Gastrocnemius medialis (tissue), 4 donors: Measurements from ENCODE around the gene E2F4. TPM values are rescaled to one million over a fixed set of nuclear protein-coding genes. Genes with fewer than 3 reads are reported as not detected.

ENCODE experiments used
- ATAC-seq, 2 donors: fragments of 150-250 bp; one replicate each; pipeline ENCODE4 v1.9.1; 2016
- DNase-seq, 2 donors: peaks; one replicate each; pipeline ENCODE4 v3.0.0-alpha.2; 2019
- H3K27ac ChIP-seq, 4 donors: fragments of 200-600 bp; sonication (generic); 1 replicate in 1 of 4; 2 replicates in 3 of 4; pipeline ENCODE4 v1.5.1; 2016 to 2018; ENCODE audit warnings: mild to moderate bottlenecking in 2 of 4, moderate library complexity in 1 of 4
- H3K27me3 ChIP-seq, 3 donors: fragments of 200-600 bp; sonication (generic) in 2 of 3; 1 replicate in 1 of 3; 2 replicates in 2 of 3; pipeline versions ENCODE4 v1.5.1 to v1.6.0; 2016 to 2019; ENCODE audit warnings: mild to moderate bottlenecking in 1 of 3, moderate library complexity in 1 of 3
- H3K36me3 ChIP-seq, 2 donors: fragments of 200-600 bp; sonication (generic) in 1 of 2; one replicate each; pipeline ENCODE4 v1.5.1; 2017 to 2018
- H3K4me1 ChIP-seq, 2 donors: fragments of 200-600 bp; sonication (generic) in 1 of 2; one replicate each; pipeline ENCODE4 v1.5.1; 2016 to 2017; ENCODE audit warnings: mild to moderate bottlenecking in 2 of 2
- H3K4me3 ChIP-seq, 4 donors: fragments of 200-600 bp; sonication (generic) in 3 of 4; 1 replicate in 1 of 4; 2 replicates in 3 of 4; pipeline ENCODE4 v1.5.1; 2016 to 2019; ENCODE audit warnings: mild to moderate bottlenecking in 2 of 4
- H3K9me3 ChIP-seq, 3 donors: fragments of 200-600 bp; sonication (generic) in 2 of 3; 1 replicate in 1 of 3; 2 replicates in 2 of 3; pipeline ENCODE4 v1.5.1; 2016 to 2019
- CTCF ChIP-seq, 5 experiments: fragments of 450-650 bp in 3 of 5; fragments of 200-600 bp in 2 of 5; sonication (generic) in 2 of 5; IDR thresholded peaks in 4 of 5; conservative IDR thresholded peaks in 1 of 5; 1 replicate in 4 of 5; 2 replicates in 1 of 5; pipeline ENCODE4 v1.5.1; 2016 to 2019; ENCODE audit warnings: antibody characterized with exemption in 5 of 5, mild to moderate bottlenecking in 3 of 5, moderate library complexity in 3 of 5
- POLR2A ChIP-seq, 2 donors: fragments of 450-650 bp; IDR thresholded peaks; one replicate each; pipeline ENCODE4 v1.6.1; 2017; ENCODE audit warnings: antibody characterized with exemption in 2 of 2, mild to moderate bottlenecking in 2 of 2, moderate library complexity in 2 of 2
- in situ Hi-C, 4 donors: fragments of 200-750 bp; cut with MboI; loops; one replicate each; pipeline versions ENCODE4 v1.15.0 to v1.8.0; 2017; ENCODE audit warnings: low sequenced_read_pairs in 4 of 4
- intact Hi-C: fragments of 100-400 bp; cut with DNase I; formaldehyde crosslinking; loops from one replicate; pipeline ENCODE4 v1.15.1; 2023; ENCODE audit warnings: low total_unique reads
- total RNA-seq, 4 donors: library from RNA; depleted of rRNA; stranded (reverse); fragments of >200 nt; gene quantifications; one replicate each; pipeline versions ENCODE4 v1.1.0 to v1.2.3, GENCODE V29; 2016

Gene E2F4
- total RNA-seq, 4 donors from 2014 or later = 67.8 to 114 (median 96.5) TPM

- ATAC-seq = peak; percentile 87 to 89
- intact Hi-C loops (no loop called here), in situ Hi-C loops (no loop called here)
- Histone ChIP-seq H3K27me3 (no peaks in the 10 kb centered on the region), H3K9me3 (no peaks in the 10 kb centered on the region), H3K27ac (peak overlapping the region; percentile 53 to 83 (median 70)), H3K36me3 (peaks cover 0 to 10% of the 10 kb centered on the region in 2 donors), H3K4me1 (peaks cover 23 to 24% of the 10 kb centered on the region in 2 donors), H3K4me3 (no peak overlapping the region)
- peak; percentile 74 to 89 for DNase-seq
- TF ChIP-seq POLR2A (IDR thresholded peaks at IDR 0.05) = no peak
- TF ChIP-seq CTCF (IDR thresholded peaks at IDR 0.05 in 4 of 5, conservative IDR thresholded peaks at IDR 0.05 in 1 of 5) = no peak
Measured at GRCh38 chr16:67207249-67208091, 15.5 kb downstream of the E2F4 start.

DNA sequence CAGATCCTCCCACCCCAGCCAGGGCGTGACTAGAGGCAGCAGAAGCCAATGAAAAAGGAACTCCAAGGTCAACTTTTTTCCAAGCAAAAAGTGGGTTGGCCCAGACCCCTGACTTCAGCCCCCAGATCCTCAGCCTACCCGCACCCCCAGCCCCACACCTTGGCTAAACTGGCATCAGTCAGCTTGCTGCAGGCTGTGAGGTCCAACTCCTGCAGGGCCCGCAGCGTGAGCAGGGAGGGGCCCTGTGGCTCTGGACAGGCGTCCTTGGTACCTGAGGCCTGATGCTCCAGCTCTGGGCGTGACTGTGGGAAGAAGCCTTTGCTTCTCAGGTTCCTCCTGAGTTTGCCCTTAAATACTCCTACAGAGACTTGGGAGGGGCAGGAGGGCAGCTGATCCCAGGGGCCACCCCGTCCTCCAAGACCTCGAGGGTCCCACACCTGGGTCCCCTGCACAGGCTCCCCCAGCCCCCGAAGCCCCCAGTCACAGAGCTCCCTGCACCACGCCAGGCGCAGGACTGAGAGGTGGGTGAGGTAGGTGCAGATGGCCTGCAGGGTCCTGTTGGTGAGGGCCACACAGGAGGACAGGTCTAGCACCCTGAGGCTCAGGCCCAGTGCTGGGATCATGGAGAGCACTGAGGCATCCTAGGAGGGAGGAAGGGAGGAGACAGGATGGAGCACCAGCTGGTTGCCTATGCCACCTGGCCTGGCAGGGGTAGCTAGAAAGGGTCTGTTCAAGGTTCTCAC lies 16.4 kb downstream of the E2F4 start:
- peak in 1 of 2 donors; percentile 38 for DNase-seq
- intact Hi-C loops = no loop called here
- Histone ChIP-seq H3K9me3 (no peaks in the 10 kb centered on the region), H3K36me3 (peaks cover 0 to 5% of the 10 kb centered on the region in 2 donors), H3K27ac (peak overlapping the region; percentile 53 to 83 (median 70)), H3K4me3 (no peak overlapping the region), H3K27me3 (no peaks in the 10 kb centered on the region), H3K4me1 (peaks cover 23 to 26% of the 10 kb centered on the region in 2 donors)
- TF ChIP-seq CTCF (IDR thresholded peaks at IDR 0.05 in 4 of 5, conservative IDR thresholded peaks at IDR 0.05 in 1 of 5) = no peak
- TF ChIP-seq POLR2A (IDR thresholded peaks at IDR 0.05) = no peak
- in situ Hi-C loops = no loop called here
- ATAC-seq = peak in 1 of 2 donors; percentile 15

DNA sequence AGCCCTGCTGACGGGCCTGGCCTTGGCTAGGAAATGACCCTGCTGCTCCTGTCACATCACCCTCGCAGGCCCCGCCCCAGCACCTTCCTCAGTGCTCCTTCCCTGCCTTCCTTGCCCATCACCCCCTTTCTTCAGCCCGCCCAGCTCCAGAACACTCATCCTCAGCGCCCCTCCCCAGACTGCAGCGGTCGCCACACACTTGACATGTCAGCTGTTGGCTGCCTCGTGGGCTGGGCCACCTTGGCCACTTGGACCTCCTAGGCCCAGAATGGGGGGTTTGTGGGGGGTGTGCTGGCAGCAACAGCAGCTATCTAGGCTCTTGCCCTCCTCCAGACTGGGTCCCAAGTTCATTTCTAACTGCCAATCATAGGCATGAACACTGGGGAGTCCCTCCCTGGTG lies 17.6 kb downstream of the E2F4 start:
- intact Hi-C loops = no loop called here
- no peaks in the 10 kb centered on the region for H3K27me3 ChIP-seq
- H3K4me3 ChIP-seq = no peak overlapping the region
- TF ChIP-seq POLR2A (IDR thresholded peaks at IDR 0.05) (no peak), CTCF (IDR thresholded peaks at IDR 0.05 in 4 of 5, conservative IDR thresholded peaks at IDR 0.05 in 1 of 5) (no peak)
- H3K4me1 ChIP-seq = peaks cover 35 to 38% of the 10 kb centered on the region in 2 donors
- DNase-seq = no peak
- ATAC-seq = no peak
- H3K27ac ChIP-seq = peak overlapping the region in 1 of 4 donors; percentile 40
- no peaks in the 10 kb centered on the region for H3K9me3 ChIP-seq
- in situ Hi-C loops = no loop called here
- no peaks in the 10 kb centered on the region for H3K36me3 ChIP-seq

- no peak for TF ChIP-seq CTCF (IDR thresholded peaks at IDR 0.05 in 4 of 5, conservative IDR thresholded peaks at IDR 0.05 in 1 of 5)
- TF ChIP-seq POLR2A (IDR thresholded peaks at IDR 0.05) = no peak
- in situ Hi-C loops (no loop called here), intact Hi-C loops (no loop called here)
- peaks cover 38 to 43% of the 10 kb centered on the region in 2 donors for H3K4me1 ChIP-seq
- no peak overlapping the region for H3K4me3 ChIP-seq
- no peaks in the 10 kb centered on the region for H3K9me3 ChIP-seq
- DNase-seq (no peak), ATAC-seq (no peak)
- no peaks in the 10 kb centered on the region for H3K27me3 ChIP-seq
- peak overlapping the region in 1 of 4 donors; percentile 54 for H3K27ac ChIP-seq
- no peaks in the 10 kb centered on the region for H3K36me3 ChIP-seq
Measured at GRCh38 chr16:67210069-67210937, 18.3 kb downstream of the E2F4 start.
